ENCODE data around the gene BAZ1B.

GRCh38 chr7:73423519-73424488 is 98.3 kb downstream of the BAZ1B start:
- TF ChIP-seq RAD21 (conservative IDR thresholded peaks at IDR 0.05): no peak
- no peak for TF ChIP-seq CTCF (IDR thresholded peaks at IDR 0.05; ENCODE audit: poor library complexity, severe bottlenecking)
- no peak for TF ChIP-seq TAF1 (IDR thresholded peaks at IDR 0.05; ENCODE audit: low read depth)
- TF ChIP-seq REST (IDR thresholded peaks at IDR 0.05; ENCODE audit: borderline replicate concordance): no peak
